SJSA1 (cell line): ENCODE results near the gene CDK5RAP2. TPM values are rescaled to one million over a fixed set of nuclear protein-coding genes. Genes with fewer than 3 reads are reported as not detected.

ENCODE experiments used
- DNase-seq, 2 experiments: peaks; one replicate each; pipeline ENCODE4 v3.0.0-alpha.2; 2015 to 2020; ENCODE audit warnings: low spot score in 2 of 2, low read depth in 1 of 2
- H3K27ac ChIP-seq: fragments of 250-450 bp; sonication (Bioruptor Pico); 2 replicates; pipeline ENCODE4 v1.5.1; 2020; ENCODE audit warnings: mild to moderate bottlenecking, moderate library complexity
- H3K27me3 ChIP-seq: fragments of 250-450 bp; sonication (Bioruptor Pico); replicated peaks from 2 replicates; pipeline ENCODE4 v1.5.1; 2020; ENCODE audit warnings: mild to moderate bottlenecking, moderate library complexity
- H3K36me3 ChIP-seq: fragments of 250-450 bp; sonication (Bioruptor Pico); 2 replicates; pipeline ENCODE4 v1.5.1; 2020; ENCODE audit warnings: mild to moderate bottlenecking
- H3K4me1 ChIP-seq: fragments of 250-450 bp; sonication (Bioruptor Pico); replicated peaks from 2 replicates; pipeline ENCODE4 v1.6.1; 2021; ENCODE audit warnings: mild to moderate bottlenecking
- H3K4me3 ChIP-seq: fragments of 250-450 bp; sonication (Bioruptor Pico); 2 replicates; pipeline ENCODE4 v1.5.1; 2020; ENCODE audit warnings: mild to moderate bottlenecking
- H3K9me3 ChIP-seq: fragments of 250-450 bp; sonication (Bioruptor Pico); replicated peaks from 2 replicates; pipeline ENCODE4 v1.5.1; 2020; ENCODE audit warnings: mild to moderate bottlenecking
- total RNA-seq: library from RNA; depleted of rRNA; stranded (reverse); fragments of >200 nt; shearing (Covaris generic); gene quantifications from 2 replicates; pipeline ENCODE4 v1.2.3, GENCODE V29; 2014

CDK5RAP2 gene
- total RNA-seq, 1 experiment from 2014 or later, result 32.6 TPM

DNA sequence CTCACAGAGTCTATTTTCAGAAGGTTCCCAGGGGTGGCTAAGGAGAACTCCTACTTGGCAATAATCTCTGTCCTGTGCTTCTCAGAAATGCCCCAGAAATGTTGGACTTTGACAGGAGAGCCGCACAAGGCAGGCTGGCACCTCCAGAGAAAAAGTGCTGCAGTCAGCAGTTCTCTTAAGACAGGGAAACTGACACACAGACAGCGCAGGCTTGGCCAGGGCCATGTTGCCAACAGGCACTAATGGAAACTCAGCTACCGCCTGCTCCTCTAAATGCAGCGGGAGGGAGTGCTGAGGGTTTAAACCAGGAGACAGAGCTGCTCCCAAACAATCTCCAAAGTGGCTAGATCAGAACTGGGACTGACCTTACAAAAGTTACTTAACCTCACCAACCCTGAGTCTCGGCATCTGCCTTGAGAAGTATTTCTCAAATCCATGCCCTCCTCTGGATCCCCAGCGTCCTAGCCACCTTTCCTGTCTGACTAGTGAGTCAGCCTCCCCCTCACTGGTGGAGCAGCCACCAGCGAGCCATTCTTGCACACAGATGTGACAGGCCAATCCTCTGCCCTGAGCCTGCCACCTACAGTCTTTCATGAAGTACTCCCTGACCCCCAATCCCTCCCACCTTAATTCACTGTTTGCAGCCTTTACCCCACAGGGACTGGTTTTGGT, 186.4 kb downstream of the CDK5RAP2 start:
- no peaks in the 10 kb centered on the region for H3K9me3 ChIP-seq
- H3K36me3 ChIP-seq, result peaks cover 76% of the 10 kb centered on the region
- H3K27me3 ChIP-seq, result no peaks in the 10 kb centered on the region
- peak overlapping the region; percentile 55 for H3K27ac ChIP-seq
- H3K4me3 ChIP-seq, result no peak overlapping the region
- DNase-seq, result peak; percentile 33 to 61
- H3K4me1 ChIP-seq, result peaks cover 22% of the 10 kb centered on the region

DNA sequence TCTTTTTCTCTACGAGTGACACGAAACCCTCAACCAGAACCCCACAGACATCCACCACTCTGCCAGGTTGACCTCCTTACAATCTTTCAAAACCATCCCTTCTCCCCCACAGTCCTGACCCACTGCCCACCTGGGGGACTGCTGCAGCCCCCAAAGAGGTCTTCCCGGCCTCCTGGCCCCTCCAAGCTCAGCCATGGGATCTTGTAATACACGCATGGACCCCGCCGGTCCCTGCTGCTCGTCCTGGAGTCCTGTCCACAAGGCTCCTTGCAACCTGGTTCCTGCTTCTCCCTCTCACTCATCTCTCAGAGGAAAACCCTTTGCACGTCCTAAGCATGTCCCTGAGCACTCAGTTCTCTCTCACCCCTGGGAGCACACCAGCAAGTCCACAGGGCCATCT, 187.3 kb downstream of the CDK5RAP2 start:
- H3K4me1 ChIP-seq, result peaks cover 25% of the 10 kb centered on the region

DNA sequence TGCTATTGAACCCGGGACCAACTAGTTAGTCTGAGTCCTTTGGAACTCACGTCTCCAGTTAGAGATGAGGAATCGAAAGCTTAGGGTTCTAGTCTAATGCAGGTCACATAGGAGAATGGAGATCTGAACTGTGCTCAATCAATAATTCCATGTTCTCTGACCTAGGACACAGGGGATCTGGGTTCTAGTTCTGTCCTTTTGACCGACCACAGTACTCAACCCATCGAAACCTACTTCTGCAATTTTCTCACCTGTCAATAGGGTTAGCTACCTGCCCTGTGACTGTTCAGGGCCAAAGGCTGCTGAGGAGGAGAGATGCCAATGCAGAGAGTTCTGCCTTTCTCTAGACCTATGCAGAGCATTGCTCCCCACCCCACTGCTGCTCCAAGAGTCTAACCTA, 187.7 kb downstream of the CDK5RAP2 start:
- Histone ChIP-seq H3K4me3 (no peak overlapping the region), H3K36me3 (peaks cover 70% of the 10 kb centered on the region), H3K4me1 (peaks cover 25% of the 10 kb centered on the region), H3K27ac (no peak overlapping the region), H3K27me3 (no peaks in the 10 kb centered on the region), H3K9me3 (no peaks in the 10 kb centered on the region)
- DNase-seq, result no peak

More for the DNA sequence above, 187.3 kb downstream of the CDK5RAP2 start:
- Histone ChIP-seq H3K27ac (no peak overlapping the region), H3K27me3 (no peaks in the 10 kb centered on the region), H3K9me3 (no peaks in the 10 kb centered on the region), H3K36me3 (peaks cover 72% of the 10 kb centered on the region), H3K4me3 (no peak overlapping the region)
- DNase-seq, result no peak

DNA sequence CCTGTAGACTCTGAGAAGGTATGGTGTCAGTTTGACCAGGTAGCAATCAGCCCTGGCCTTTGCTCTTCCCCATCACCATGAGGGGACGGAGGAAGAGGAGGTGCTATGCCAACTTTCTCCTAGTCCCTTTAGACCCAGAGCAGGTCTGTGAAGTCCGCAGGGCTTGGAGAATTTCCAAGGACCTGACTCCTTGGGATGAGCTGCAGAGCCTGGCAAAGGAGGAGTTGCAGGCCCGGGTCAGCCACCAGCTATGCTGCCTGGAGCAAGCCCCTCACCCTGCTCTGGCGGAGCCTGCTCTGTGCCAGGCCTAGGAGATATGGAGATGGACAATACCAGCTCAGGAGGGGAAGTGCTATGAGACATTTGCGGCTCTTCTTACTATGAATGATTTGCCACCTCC, 188.3 kb downstream of the CDK5RAP2 start:
- DNase-seq, result no peak
- peaks cover 65% of the 10 kb centered on the region for H3K36me3 ChIP-seq

DNA sequence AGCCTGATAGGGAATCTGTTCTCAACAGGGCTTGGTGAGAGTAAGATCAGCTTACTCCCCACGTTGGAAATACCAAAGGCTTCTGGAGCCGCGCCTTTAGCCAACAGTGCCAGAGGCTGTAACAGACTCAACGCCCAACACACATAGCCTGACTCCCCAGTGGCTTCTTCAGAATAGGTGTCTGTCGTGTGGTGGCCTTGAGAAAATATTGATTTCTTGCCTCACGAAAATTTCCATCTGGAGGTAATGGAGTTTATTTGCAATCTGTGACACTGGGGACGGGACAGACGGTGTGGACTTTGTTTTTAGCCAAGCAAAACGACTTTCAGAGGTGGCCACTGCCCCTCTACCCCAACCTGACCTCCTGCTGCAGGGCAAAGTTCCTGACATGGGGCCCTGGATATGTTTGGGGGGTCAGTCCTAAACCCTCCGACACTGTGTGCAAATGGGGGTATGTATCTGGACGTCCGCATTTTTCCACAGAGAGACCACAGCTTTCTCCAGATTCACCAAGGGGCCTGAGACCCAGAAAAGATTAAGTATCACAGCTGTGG, 189.3 kb downstream of the CDK5RAP2 start:
- Histone ChIP-seq H3K36me3 (peaks cover 55% of the 10 kb centered on the region), H3K4me1 (peaks cover 35% of the 10 kb centered on the region), H3K4me3 (no peak overlapping the region), H3K27ac (no peak overlapping the region), H3K27me3 (no peaks in the 10 kb centered on the region), H3K9me3 (no peaks in the 10 kb centered on the region)
- no peak for DNase-seq

More for the DNA sequence above, 188.3 kb downstream of the CDK5RAP2 start:
- Histone ChIP-seq H3K4me1 (peaks cover 29% of the 10 kb centered on the region), H3K4me3 (no peak overlapping the region), H3K27me3 (no peaks in the 10 kb centered on the region), H3K27ac (no peak overlapping the region), H3K9me3 (no peaks in the 10 kb centered on the region)

DNA sequence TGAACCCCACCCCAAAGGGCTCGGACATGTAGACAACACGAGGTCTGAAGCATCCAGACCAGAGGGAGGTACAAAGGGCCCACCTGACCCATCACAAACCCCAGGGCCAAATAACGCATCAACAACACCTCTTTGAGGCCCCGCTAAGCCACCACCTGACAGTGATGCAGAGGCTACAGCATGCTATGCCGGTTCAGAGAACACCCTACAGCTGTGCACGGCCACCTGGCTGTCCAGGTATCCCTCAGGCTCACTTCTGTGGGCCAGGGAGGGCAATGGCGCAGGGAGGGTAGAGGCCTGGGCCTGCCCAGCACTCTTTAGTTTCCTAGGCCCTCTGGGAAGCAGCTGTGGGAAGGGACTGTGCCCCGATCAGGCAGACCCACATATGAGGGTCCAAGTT, 190.1 kb downstream of the CDK5RAP2 start:
- no peak for DNase-seq
- Histone ChIP-seq H3K4me1 (peaks cover 33% of the 10 kb centered on the region), H3K27me3 (no peaks in the 10 kb centered on the region), H3K9me3 (no peaks in the 10 kb centered on the region), H3K27ac (no peak overlapping the region), H3K4me3 (no peak overlapping the region), H3K36me3 (peaks cover 47% of the 10 kb centered on the region)

DNA sequence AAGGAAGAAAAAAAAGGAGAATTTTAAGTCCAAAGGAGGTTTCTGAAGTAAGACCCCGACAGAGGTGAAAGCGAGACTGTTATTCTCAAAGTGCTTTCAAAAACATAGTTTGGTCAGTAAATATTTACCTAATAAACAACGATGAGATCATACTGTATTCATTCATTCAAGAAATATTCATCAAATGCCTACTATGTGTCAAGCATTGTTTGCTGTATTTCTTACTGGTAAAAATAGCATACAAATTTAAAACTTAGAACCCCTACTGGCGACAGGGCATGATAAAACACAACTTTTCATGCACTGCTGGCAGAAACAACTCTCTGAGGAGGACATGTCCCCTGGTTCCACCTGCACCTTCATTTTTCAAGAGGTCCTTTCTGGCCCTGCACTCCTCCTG, 190.7 kb downstream of the CDK5RAP2 start:
- H3K9me3 ChIP-seq, result no peaks in the 10 kb centered on the region
- H3K4me1 ChIP-seq, result peaks cover 30% of the 10 kb centered on the region
- H3K4me3 ChIP-seq, result no peak overlapping the region
- no peak for DNase-seq
- no peaks in the 10 kb centered on the region for H3K27me3 ChIP-seq
- H3K27ac ChIP-seq, result no peak overlapping the region
- peaks cover 42% of the 10 kb centered on the region for H3K36me3 ChIP-seq

DNA sequence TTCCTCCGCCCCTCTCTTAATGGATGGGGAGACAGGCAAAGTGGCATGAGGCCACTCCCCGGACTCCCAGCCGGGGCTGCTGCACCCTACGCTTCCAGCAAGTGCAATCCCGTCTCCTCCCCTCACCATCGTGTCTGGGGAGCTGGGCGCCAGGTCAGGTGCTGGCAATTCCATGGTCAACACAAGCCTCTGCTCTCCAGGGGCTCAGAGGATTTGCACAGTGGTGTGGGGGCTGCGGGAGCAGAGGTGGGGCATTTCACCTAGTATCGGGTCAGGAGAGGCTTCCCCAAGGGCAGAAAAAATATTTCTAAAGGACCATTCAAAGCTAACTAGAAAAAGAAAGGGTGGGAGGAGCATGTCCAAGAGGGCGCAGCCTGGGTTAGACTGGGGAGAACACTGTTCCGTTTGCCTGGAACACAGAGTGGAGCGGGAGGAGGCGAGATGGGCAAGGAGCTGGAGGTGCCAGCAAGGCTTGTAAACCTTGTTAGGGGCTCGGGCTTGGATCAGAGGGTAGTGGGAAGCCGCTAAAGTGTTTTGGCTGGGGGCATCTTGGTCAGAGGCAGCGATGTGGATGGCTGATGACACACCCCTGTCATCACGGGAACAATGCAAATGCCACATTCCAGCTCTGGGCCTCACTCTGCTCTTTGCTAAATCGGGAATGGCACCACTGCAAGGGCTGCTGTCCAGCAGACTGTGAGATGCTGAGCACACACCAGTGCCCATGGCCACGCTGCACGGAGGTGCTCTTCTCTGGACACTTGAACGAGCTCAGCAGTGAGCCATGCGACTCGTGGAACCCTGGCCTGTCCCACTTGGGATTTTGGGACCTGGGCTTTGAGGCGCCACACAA, 191.7 kb downstream of the CDK5RAP2 start:
- no peaks in the 10 kb centered on the region for H3K9me3 ChIP-seq
- H3K36me3 ChIP-seq, result peaks cover 32% of the 10 kb centered on the region
- H3K27ac ChIP-seq, result no peak overlapping the region
- DNase-seq, result no peak
- H3K4me1 ChIP-seq, result peaks cover 24% of the 10 kb centered on the region
- no peak overlapping the region for H3K4me3 ChIP-seq
- no peaks in the 10 kb centered on the region for H3K27me3 ChIP-seq

DNA sequence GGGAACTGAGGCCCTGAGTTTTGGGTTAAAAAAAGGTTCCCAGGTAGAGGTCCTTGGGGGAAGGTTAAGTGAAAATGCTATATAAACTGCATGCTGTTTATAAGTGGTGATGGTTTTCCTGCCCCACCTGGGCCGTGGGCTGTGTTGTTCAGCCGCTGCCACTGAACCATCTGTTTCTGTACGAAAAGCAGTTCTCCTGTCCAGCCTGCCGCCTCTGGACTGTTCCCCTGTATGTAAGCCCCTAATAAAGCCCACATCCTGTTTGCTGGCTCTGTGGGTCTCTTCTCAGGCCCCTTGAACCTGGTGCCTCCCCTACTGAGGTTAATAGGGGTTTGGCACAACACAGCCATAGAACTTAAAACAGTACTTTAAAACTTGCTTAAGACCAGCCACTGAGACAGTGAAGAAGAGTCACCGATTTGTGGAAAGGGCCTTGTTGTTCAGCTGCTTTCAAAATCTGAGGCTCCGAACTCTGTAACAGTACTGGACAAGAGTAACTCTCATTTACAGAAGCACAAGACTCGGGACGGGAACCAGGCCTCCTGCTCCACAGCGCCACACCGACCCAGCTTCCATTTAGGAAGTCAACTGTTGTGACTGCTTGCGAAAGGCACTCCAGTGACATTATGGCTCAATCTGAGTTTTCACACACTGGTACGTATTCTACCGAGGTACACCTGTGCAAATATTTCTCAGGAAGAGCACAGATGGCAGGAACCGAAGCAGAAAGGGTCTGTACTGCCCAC, 192.5 kb downstream of the CDK5RAP2 start:
- peaks cover 26% of the 10 kb centered on the region for H3K36me3 ChIP-seq
- H3K27me3 ChIP-seq, result no peaks in the 10 kb centered on the region
- H3K9me3 ChIP-seq, result no peaks in the 10 kb centered on the region
- H3K4me3 ChIP-seq, result no peak overlapping the region
- peaks cover 23% of the 10 kb centered on the region for H3K4me1 ChIP-seq
- no peak overlapping the region for H3K27ac ChIP-seq
- no peak for DNase-seq

DNA sequence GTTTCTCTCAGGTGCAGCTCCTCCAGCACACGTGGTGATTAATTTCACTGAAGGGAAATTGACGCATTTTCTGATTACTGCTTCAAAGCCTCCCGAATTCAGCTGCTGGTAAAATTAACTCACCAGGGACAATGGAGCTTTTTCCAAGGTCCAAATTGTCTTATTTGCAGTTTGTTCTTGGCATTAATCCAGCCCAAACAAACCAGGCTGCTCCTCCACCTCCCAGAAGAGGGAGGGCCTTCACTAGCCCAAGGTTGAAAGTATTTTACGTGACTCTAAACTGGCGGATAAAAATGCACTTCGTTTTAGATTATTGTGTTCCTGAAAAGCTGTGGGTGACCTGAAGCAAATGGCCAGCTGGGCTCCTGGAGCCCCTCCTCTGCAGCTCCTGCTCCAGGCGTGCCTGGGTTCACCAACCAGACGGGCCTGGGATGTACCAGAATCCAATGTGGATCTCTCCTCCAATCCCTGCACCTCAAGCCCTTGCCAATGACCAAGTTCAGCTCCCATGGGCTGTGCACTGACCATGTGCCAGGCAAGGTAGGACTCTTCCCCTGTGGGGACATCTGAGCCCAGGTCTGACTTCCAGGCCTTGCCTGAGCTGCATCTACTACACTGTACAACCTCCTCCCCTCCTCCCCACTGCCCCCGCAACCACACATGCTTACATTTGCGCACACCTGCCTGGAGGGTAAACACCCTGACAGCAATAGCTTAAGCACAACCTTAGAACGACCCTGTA, 193.4 kb downstream of the CDK5RAP2 start:
- no peaks in the 10 kb centered on the region for H3K9me3 ChIP-seq
- no peak overlapping the region for H3K27ac ChIP-seq
- peaks cover 23% of the 10 kb centered on the region for H3K4me1 ChIP-seq
- peak in 1 of 2 experiments; percentile 24 for DNase-seq
- H3K36me3 ChIP-seq, result peaks cover 17% of the 10 kb centered on the region
- no peaks in the 10 kb centered on the region for H3K27me3 ChIP-seq
- no peak overlapping the region for H3K4me3 ChIP-seq

DNA sequence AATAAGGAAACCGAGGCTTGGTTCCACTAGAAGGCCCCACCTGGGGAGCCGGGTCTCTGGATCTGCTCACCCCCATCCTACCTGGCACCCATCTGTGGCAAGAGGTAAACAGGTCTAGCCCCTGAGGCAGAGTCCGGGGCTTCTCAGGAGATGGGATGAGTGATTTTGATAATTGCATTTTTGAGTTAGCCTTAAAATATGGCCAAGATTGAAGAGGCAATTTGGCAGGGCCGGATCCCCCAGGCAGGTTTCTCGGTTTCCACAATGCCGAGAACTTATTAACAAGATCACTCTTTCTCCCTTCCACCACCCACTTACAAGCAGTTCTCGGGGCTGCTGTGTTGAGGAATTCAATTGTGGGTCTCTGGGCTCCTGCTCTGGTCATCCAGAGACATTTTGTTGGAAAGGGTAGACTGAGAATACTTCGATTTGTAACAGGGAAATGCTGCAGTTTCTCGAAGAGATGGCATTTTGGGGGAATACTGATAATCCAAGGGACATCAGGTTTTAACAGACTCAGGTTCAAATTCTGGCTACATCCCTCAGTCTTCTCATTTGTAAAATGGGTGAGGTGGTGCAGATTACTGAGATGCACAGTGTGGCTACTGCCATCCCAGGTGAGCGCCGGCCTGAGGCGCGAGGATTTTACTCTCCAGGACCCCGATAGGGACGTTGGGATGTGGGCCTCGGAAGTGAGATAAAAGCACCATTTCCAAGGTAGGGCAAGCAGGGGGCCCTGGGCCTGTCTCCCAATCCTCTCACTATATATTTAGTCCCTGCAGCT, 194.2 kb downstream of the CDK5RAP2 start:
- peaks cover 23% of the 10 kb centered on the region for H3K4me1 ChIP-seq
- H3K9me3 ChIP-seq, result no peaks in the 10 kb centered on the region
- H3K27ac ChIP-seq, result no peak overlapping the region
- H3K36me3 ChIP-seq, result peaks cover 9% of the 10 kb centered on the region
- no peak overlapping the region for H3K4me3 ChIP-seq
- H3K27me3 ChIP-seq, result no peaks in the 10 kb centered on the region
- no peak for DNase-seq

DNA sequence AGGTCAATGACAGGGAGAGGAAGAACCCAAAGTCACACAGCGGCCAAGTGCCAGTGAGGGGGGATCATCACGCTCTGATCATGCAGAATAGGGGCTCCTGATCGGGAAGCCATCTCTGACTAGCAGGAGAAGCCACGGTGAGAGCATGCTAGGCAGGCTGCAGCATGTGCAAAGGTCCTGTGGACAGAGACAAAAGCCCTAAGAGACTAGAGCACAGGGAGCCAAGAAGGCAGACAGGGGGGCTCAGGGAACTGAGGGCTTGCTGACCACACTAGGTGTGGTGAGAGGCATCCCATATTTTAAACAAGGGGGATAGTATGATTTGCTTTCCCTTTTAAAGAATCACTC, 195.1 kb downstream of the CDK5RAP2 start:
- Histone ChIP-seq H3K4me3 (no peak overlapping the region), H3K4me1 (peaks cover 23% of the 10 kb centered on the region), H3K27ac (no peak overlapping the region), H3K36me3 (peaks cover 5% of the 10 kb centered on the region), H3K9me3 (no peaks in the 10 kb centered on the region), H3K27me3 (no peaks in the 10 kb centered on the region)
- DNase-seq, result no peak
